CD4-positive, alpha-beta T cell treated with Interleukin-6 at 100 ng/mL for 8 hours (primary cell): ENCODE data around the gene CMIP.

Source experiments
- DNase-seq: peaks from one replicate; pipeline ENCODE4 v3.0.0-alpha.2; 2020; ENCODE audit warnings: mixed read lengths, low spot score

Gene CMIP

DNA sequence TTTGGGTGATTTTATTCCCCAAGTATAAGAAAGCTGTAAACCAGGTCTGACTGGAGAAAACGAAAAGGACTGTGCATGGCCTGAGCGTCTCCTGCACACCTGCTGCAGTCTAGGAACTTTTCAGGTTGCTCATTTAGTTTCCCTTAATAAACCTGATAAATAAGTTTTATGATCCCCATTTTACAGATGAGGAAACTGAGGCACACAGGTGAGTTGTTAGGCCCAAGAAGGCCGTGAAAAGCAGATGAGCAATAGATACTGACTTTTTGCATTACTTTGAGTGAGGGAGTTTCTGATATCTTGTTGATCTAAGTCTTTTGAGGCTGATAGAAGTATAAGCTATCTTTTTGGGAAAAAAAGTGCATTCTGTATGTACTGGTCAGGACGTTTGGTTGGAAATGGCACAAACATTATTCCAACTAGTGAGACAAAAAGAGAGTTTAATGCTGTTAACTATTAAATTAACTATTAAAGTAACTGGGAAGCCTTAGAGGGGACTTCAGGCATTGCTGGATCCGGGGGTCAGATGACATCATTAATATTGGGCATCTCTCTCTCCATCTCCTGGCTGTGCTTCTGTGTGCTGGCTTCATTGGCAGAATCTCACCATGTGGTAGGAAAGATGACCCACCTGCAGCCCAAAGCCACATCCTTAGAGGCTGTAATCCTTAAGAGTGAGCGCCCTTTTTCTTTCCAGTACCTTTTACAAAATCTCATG lies 163.4 kb downstream of the CMIP start:
- no peak for DNase-seq

DNA sequence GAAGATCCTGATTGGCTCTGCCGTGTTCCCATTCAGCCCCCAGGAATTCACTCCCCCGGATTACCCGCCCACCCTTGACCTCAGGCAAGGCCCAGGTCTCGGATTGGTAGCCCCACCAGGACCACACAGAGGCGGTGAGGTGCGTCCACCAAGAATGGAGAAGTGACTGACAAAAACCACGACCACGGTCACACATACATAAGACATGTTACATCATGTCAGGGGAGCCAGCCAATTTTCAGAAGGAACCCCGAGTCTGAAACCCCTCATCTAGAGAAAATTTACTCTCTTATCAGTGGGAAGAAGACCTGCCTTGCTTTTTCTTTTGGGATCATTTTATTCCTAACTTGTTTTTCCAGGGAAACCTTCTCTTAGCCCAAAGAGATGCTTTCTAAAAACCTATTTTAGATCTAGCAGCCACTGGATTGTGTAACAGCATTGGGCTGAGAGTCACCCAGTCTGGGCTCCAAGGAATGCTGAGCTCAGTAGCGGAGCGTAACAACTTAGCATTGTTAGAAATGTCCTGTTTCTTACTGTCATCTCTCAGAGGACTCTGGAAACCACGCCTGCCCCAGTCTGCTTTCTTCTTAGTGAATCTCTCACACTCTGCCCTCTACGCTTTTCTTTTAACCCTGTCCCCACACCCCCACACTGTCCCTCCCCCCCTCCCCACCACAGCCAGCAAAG lies 164.1 kb downstream of the CMIP start:
- DNase-seq: no peak

DNA sequence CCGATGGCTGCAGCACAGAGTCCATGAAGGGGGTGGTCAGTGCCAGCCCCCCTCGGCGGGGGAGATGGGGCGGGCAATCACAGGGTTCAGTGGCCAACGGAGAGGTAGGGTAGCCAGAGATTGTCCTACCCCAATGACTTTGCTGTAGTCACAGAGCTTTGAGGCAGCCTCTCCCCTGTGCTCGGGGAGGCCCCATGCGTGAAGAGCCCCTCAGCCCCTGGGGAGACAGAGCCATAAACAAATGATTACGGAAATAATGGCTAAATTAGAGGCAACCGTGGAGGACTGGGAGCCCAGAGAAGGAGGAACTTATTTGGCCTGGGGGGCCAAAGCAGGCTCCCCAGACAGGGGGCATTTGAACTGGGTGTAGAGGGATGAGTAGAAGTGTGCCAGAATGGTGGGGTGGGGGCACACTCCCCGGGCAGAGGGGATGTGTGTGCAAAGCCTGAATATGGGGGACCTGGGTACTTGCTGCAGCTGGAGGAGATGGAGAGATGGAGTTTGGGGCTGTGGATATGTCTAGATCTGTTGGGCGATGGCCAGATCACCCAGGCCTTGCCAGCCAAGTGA lies 164.8 kb downstream of the CMIP start:
- no peak for DNase-seq

DNA sequence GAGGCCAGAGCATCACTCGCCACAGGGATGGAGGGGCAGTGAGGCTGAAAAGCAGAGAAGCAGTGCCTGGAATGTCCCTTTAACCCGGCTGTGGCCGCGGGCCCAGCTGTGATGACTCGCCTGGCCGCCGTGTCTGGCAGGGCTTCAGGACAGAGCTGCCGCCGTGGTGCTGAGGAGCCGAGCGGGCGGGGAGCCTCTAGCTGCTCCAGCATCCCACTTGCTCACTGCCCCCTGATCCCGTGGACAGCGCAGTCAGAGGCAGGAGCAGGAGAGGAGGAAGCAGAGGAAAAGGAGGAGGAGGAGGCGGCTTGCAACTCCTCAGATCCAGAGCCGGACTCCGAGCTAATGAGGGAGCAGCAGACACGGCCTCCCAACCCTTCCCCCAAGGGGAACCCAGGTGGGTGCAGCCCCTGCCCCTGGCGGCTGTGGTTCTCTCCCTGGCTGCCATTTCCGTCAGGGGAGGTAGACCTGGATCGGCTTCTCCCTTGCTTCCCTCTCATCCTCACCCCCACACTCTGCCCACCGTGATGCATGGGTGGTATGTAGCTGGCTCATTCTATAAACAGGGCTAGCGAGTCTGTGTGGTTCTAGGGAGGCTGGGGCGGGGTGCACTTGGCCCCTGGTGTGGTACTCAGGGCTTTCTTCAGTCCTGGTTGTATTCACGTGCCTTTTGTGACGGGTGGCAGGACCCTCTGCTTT lies 165.7 kb downstream of the CMIP start:
- no peak for DNase-seq

DNA sequence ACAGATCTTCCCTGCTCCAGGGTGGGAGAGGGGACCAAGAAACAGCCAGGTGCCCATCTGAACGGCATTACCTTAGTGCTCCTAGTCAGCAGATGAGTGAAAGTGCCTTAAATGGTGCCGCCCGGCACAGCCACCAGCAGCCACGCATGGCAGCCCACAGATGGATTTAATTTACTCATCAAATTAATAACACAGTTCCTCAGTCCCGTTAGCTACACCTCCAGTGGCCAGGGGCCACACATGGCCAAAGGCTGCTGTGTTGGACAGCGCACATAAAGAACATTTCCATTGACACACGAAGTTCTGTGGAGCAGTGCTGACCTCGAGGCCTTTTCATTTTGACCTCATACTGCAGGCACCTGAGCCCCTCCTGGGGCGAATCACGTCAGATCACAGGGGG lies 166.3 kb downstream of the CMIP start:
- DNase-seq: no peak

DNA sequence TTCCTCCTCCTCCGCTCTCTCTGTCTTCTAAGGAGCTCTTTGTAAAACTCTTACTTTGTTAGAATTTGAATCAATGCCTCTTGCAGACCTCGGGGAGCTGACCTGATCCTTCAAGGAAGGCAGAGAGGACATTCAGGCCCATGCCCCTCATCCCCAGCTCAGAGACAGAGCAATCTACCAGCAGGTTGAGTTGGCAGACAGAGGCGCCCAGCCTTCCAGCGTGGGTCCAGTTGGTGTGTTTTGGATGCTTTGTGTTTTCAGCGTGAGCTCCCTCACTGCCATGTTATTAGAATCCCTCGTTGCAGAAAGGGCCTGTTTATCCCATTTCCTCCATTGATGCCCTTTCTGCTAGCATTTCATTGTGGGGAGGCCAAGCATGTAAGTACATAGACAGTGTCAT lies 167.1 kb downstream of the CMIP start:
- DNase-seq: no peak

DNA sequence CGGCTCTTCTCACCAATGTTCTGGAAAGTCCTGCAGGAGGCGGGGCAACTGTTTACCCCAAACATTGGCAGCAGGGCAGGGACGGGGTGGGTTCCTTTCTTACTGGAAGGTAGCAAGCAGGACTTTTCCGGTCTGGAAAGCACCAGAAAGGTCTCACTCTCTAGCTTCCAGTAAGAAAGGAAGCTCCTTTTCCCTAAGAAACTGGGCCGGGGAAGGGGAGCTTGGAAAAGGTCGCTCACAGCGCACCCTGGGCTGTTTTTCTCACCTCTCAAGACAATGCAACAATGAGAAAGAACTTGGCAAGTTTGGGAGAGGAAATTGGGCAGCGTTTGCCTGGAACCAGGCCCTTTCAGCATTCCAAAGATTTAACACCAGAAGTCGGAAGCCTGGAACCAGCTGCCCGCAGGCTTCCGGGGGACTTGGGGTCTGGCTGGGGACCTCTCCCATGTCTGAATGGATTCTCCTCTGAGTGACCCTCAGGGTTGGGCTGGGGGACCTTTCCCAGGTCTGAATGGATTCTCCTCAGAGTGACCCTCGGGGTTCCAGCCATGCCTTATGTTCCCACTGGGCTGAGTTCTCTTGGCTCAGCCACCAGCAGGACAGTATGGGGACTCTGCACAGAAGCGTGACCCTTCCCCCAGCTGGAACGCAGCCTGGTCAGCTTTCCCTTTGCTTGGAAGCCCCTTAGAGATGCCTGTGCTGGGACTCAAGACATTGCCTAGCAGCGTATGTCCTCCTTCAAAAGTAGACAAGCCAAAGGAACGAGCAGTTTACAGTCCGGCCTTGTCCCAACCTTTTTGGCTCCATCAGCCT lies 167.9 kb downstream of the CMIP start:
- DNase-seq: no peak

DNA sequence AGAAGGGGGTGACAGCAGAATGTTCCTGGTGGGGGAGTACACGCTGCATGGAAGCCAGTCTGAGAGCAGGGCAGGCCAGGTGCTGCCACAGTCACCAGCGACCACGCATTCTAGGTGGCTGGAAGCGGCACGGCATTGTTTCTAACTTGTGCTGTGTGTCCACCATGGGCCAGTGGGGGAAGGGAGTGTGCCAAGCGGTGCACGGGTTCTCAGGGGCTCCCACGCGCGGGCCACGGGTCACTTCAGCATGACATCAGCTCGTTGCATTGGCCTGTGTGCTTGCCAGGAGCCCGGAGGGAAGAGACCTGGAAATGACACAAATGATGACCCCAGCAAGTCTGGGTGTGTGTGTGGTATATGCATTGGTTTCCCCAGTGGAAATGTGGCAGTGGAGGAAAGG lies 169.6 kb downstream of the CMIP start:
- no peak for DNase-seq

DNA sequence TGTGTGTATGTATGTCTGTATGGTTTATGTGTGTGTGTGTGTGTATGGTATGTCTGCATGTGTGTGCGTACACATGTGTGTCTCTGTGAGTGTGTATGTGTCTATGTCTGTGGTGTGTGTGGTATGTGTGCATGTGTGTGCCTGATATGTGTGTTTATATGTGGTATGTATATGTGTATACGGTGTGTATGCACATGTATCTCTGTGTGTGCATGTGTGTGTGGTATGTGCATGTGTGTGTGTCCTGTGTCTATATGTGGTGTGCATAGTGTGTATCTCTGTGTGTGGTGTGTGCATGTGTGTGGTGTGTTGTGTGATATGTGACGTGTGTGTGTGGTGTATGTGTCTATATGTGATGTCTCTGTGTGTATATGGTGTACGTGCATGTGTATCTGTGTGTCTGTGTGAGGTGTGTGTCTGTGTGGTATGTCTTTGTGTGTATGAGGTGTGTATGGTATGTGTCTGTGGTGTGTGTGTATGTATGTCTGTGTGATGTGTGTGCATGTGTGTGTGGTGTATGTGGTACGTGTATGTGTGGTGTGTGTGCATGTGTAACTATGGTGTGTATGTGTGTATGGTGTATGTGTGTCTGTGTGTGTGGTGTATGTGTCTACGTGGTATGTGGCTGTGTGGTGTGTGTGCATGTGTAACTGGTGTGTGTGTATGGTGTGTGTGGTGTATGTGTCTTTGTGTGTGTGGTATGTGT lies 170.2 kb downstream of the CMIP start:
- no peak for DNase-seq

DNA sequence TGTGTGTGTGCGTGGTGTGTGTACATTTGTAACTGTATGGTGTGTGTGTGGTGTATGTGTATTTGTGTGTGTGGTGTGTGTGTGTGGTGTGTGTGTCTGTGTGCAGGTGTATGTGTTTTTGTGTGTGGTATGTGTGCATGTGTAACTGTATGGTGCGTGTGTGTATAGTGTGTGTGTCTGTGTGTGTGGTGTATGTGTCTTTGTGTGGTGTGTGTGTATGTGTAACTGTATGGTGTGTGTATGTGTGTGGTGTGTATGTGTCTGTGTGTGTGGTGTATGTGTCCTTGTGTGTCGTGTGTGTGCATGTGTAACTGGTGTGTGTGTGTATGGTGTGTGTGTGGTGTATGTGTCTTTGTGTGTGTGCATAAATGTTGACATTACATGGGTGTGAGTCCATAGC lies 170.8 kb downstream of the CMIP start:
- DNase-seq: no peak

DNA sequence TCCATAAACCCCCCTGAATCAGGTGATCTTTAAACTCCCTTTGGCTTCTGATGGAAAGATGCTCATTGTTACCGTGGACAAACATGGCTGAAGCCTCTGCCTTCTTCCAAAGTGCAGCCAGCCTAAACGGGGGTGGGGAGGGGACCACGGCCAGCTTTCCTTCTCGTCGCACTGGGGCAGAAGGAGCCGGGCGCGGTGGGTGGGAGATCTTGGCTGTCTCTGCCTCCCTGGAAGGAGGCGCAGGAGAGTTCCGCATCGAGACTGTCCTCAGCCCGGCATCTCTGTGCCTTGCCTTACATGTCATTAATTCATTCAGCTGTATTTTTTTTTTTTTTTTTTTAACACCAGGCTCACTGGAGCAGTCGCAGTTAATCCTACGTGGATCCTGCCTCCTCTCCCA lies 171.2 kb downstream of the CMIP start:
- no peak for DNase-seq

DNA sequence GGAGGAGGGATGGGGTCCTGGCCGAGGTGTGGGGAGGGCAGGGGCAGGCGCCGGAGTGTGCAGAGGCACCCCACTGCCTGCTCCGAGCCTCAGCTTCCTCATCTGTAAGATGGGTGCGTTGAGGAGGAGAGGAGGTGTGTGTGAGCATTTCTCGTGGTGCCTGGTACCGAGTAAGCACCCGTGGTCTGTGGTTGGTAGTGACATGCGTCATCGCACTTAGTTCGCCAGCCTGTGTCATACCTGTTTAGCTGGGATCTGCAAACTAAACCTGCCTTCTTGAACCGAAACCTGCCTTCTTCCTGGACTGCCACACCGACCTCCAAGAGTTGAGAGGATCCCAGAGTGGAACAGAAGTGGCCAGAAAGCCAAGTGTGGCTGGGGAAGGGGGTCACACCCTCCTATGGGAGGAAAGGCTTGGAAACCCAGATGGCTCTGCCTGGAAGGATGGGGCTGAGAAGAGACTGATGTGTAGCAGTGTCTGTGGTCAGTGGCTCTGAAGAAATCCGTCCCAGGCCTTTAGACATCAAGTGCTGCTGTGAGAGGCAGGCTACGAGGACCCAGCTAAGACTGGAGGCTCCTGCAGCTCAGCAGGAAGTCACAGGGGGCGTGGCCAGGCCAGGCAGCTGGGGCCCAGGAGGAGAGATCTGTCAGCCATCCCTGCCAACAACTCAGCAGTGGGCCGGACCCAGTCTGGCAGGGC lies 171.9 kb downstream of the CMIP start:
- peak; percentile 79 for DNase-seq

DNA sequence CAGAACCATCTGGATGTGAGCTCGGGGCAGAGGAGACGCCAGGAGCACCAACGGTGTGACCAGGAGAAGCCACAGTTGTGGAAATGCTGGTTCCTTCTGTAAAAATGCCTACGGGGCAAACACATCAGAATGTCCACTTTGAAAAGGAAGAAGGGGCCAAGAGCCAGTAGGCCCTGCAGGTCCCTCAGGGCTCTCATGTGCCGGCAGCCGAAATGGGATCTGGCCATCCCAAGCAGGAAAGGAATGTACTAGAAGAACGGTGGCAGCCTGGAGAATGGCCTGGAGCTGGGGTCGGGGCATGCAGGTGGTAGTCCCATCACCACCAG lies 172.4 kb downstream of the CMIP start:
- no peak for DNase-seq

DNA sequence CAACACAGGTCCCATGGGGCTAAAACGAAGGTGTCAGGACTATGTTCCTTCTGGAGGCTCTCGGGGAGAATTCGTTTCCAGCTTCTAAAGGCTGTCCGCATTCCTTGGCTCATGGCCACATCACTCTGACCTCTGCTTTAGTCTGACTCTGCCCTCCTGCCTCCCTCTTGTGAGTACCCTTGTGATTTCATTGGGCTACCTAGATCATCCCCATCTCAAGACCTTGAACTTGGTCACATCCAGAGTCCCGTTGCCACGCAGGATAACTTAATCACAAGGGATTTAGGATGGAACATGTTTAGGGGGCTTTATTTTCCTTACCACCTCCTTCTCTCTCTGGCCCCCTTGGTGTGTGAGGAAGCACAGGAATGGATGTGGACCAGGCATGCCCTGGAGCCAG lies 173.6 kb downstream of the CMIP start:
- no peak for DNase-seq

DNA sequence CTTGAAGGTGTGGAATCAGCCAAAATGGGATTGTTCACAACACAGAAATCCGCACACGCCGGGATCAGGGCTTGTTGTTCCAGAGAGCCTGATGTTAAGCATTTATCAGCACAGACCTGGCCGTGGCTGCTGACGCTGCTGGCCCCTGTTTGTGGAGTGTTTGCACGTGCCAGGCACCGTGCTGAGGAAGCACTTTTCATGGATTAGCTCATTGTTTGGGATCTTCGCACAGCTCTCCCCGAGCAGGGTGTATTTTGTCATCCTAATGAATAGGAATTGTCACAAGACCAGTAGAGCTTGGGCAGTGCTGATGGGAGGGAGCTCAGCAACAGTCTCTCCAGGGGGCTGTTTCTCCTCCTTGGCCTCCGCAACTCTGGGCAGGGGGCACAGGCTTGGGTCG lies 174.1 kb downstream of the CMIP start:
- no peak for DNase-seq

DNA sequence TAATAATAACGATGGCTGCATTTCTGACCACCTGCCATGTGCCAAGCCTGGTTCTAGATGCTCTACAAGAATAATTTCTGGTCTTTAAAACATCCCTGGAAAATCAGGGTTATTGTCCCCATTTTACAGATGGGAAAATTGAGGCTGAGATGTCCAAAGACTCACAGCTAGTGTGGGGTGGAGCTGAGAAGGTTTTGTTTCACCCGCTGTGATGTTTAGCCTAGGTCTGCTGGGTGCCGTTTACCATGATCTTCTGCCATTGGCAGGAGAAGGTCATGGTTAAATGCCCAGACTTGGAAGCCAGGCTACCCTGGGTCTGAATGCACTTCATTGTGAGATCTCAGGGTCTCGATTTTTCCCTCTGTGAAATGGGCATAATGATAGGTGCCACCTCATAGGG lies 175.4 kb downstream of the CMIP start:
- no peak for DNase-seq

DNA sequence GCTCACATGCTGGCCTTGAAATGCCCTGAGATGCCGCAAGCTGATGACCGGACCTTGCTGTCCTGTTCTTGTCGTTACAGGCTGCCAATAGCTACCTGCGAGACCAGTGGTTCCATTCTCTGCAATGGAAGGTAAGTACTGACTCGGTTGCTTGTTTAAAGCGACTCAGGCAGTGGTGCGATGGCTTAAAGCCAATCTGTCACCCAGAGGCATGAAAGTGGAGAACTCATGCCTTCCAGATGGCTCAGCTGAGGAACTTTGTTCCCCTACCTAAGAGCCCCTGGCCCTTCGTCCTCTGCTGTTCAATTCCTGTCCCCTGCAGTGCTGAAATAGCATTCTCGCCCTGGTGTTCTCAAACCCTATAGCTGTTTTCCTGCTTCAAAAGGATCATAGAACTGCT lies 176.2 kb downstream of the CMIP start:
- no peak for DNase-seq

DNA sequence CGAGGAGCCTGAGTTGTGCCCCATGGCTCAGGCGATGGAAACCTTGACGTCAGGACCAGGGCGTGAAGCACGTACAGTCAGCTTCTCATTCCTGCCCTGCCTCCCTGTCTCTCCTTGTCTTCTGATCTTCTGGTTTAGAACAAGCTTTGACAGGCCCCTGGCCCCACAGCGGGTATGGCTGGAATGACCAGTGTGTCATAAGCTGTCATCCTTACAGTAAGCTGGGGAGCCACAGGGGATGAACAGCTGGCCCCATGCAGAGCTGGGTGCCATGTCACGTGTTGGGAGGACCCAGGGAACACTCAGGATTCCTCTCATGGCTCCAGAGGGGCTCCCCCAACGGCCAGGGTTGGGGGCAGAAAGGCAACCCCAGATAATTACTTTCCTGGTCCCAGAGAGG lies 176.9 kb downstream of the CMIP start:
- DNase-seq: no peak

DNA sequence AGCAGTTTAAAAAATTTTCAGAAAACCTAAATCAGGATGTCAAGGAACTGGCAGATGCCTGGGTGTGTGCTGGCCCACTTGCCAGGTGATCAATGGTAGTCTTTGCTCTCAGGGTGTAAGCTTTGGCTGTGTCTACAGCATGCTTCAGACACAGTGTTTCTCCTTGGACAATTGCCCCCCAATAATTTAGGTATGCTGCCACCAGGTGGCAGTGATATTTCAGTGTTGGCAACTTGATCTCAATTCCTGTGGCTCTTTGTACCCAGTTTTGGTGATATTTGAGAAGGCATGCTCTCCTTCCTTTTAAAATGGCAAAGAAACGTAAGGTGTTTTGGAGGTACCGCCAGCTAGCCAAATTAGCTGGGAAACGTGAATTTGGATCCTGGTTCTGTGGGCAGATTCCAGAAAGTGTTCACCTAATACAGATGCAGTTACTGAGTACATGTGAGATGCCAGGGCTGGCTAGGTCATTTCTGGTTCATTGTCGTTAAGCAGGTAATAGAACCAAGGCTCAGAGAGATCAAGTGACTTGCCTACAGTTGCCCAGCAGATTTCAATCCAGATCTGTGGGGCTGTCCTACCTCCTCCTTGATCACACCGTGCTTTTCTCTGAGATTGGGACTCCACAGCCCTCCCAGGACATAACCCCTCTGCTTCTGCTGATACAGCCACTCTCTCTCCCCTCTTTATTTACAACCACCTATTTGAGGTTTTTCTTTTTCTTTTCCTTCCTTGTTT lies 178.9 kb downstream of the CMIP start:
- DNase-seq: peak; percentile 63

DNA sequence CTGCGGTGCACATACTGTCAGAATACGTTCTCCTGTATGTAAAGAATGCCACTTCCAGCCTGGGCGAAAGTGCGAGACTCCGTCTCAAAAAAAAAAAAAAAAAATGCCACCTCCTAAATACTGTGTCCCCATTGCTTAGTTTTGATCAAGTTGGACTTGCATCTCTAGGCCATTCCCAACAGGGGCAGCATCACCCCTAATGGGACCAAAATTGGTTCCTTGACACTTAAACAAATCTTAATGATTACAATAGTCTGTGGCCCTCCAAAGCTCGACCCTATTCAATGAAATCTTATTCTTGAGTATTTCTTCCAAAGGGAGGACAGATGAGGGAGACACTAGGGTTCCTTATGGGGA lies 179.8 kb downstream of the CMIP start:
- DNase-seq: no peak
